GM12891 (cell line): Measurements from ENCODE around the gene DYTN.

Experiments
- PAX5 ChIP-seq: IDR thresholded peaks from 2 replicates; pipeline ENCODE4 v1.6.1; 2011; ENCODE audit warnings: low read length, moderate library complexity, mild to moderate bottlenecking; ENCODE audit not compliant: insufficient read depth, severe bottlenecking
- POLR2A ChIP-seq: IDR thresholded peaks from 2 replicates; pipeline ENCODE4 v1.6.1; 2011; ENCODE audit warnings: low read depth, low read length, control low read depth
- POLR2AphosphoS5 ChIP-seq: IDR thresholded peaks from 2 replicates; pipeline ENCODE4 v1.6.1; 2011; ENCODE audit warnings: low read depth, low read length, control low read depth
- POU2F2 ChIP-seq: IDR thresholded peaks from 2 replicates; pipeline ENCODE4 v1.6.1; 2011; ENCODE audit warnings: low read depth, mild to moderate bottlenecking, control low read depth, low read length, moderate library complexity
- SPI1 ChIP-seq: IDR thresholded peaks from 2 replicates; pipeline ENCODE4 v1.6.1; 2011; ENCODE audit warnings: low read depth, low read length, control low read depth
- TAF1 ChIP-seq: IDR thresholded peaks from 2 replicates; pipeline ENCODE4 v1.6.1; 2011; ENCODE audit warnings: low read depth, low read length, control low read depth

- TF ChIP-seq SPI1, result no peak
- no peak for TF ChIP-seq TAF1
- no peak for TF ChIP-seq POLR2A
- TF ChIP-seq POLR2AphosphoS5, result no peak
- TF ChIP-seq PAX5, result no peak
- TF ChIP-seq POU2F2, result no peak
Measured at GRCh38 chr2:206688453-206688852, 29.7 kb downstream of the DYTN start.
